PC-9 (cell line): ENCODE results near the gene NSG2.

Source experiments
- CTCF ChIP-seq: fragments of 200-600 bp; sonication (generic); conservative IDR thresholded peaks from 2 replicates; pipeline ENCODE4 v1.6.1; 2017; ENCODE audit warnings: mixed run types, antibody characterized with exemption, mild to moderate bottlenecking, moderate library complexity
- EZH2 ChIP-seq: fragments of 200-600 bp; sonication (generic); IDR thresholded peaks from 2 replicates; pipeline ENCODE4 v1.8.0; 2017; ENCODE audit warnings: antibody characterized with exemption, low read depth

GRCh38 chr5:174093123-174093522, 47.6 kb downstream of the NSG2 start:
- TF ChIP-seq CTCF (no peak), EZH2 (no peak)
